KBM-7 (cell line): ENCODE measurements around the gene KCNMB1.

ENCODE experiments used
- DNase-seq: peaks from one replicate; pipeline ENCODE4 v3.0.0-alpha.2; 2015
- in situ Hi-C: fragments of 300-500 bp; cut with MboI; formaldehyde crosslinking; loops from 2 replicates; pipeline ENCODE4 v1.14.3; 2020; ENCODE audit warnings: low sequenced_read_pairs, low pct_unique_long_range_greater_than_20kb, mixed read lengths

The KCNMB1 gene

DNA sequence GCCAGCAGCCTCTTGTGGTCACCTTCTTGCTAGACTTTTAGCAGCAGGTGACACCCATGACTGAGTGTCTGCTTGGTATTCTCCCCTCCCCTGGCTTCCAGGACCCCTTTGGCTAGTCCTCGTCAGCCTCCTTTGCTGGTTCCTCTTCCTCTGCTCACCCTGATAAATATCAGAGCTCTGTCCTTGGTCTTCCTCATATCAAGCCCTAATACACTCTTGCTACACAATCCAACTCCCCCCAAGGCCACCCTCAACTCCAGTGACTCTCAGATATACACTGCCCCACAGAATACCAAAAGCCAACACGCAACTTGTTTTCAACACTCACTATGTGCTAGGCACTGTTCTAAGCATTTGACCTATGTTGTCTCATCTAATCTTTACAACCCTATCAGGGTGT is 61.3 kb downstream of the KCNMB1 start:
- DNase-seq = peak; percentile 22
- in situ Hi-C loops = no loop called here

DNA sequence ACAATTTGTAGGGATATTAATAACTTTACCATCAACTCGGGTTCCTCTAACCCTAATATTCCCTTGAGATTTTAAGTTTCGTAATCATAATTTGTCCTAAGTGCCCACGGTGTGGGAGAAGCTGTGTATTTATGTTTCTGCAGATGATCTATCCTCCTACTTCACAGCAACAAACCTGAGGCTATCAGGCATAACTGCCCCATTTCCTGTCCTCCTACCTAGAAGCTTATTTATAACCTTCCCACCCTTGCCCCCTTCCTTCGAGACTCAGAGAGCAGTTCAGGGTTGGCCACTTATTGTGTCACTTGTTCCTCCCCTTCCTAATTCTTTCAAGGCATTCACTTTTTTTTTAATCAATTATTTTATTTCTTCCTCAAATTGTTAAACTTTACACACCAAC is 62.0 kb downstream of the KCNMB1 start:
- DNase-seq = peak; percentile 71
- in situ Hi-C loops = no loop called here
